Keratinocyte (primary cell): ENCODE data around the gene INTS3. TPM values are rescaled to one million over a fixed set of nuclear protein-coding genes. Genes with fewer than 3 reads are reported as not detected.

Experiments used
- DNase-seq: peaks from one replicate; pipeline ENCODE4 v3.0.0-alpha.2; 2011; ENCODE audit warnings: low read depth, missing footprints, low spot score
- FAIRE-seq: peaks from 2 replicates; lab custom pipeline; 2011; peaks lifted over from hg19 to GRCh38; lab: Jason Lieb, UNC
- H2AFZ ChIP-seq: 2 replicates; pipeline ENCODE4 v1.6.0; 2012; ENCODE audit warnings: low read length, control low read depth, inconsistent platforms; ENCODE audit not compliant: control insufficient read depth
- H3K27ac ChIP-seq: 2 replicates; pipeline ENCODE4 v1.5.1; 2011; ENCODE audit warnings: low read length; ENCODE audit not compliant: control insufficient read depth, insufficient read depth
- H3K27me3 ChIP-seq: 3 replicates; pipeline ENCODE4 v1.6.0; 2011; ENCODE audit warnings: low read length; ENCODE audit not compliant: control insufficient read depth, insufficient read depth; ENCODE audit errors: extremely low read depth
- H3K36me3 ChIP-seq, 2 experiments: 2 replicates in 1 of 2; 3 replicates in 1 of 2; pipeline ENCODE4 v1.5.1; 2011; ENCODE audit warnings: low read length in 2 of 2, mild to moderate bottlenecking in 1 of 2; ENCODE audit not compliant: control insufficient read depth in 2 of 2, insufficient read depth in 2 of 2; ENCODE audit errors: extremely low read depth in 1 of 2
- H3K4me1 ChIP-seq: 3 replicates; pipeline ENCODE4 v1.5.1; 2011; ENCODE audit warnings: low read length; ENCODE audit not compliant: control insufficient read depth, insufficient read depth; ENCODE audit errors: extremely low read depth
- H3K4me2 ChIP-seq: 3 replicates; pipeline ENCODE4 v1.6.0; 2011; ENCODE audit warnings: low read depth, low read length; ENCODE audit not compliant: control insufficient read depth, insufficient read depth; ENCODE audit errors: extremely low read depth
- H3K4me3 ChIP-seq, 3 experiments: fragments of 200-600 bp in 1 of 3; sonication (generic) in 1 of 3; 2 replicates in 2 of 3; 3 replicates in 1 of 3; pipeline ENCODE4 v1.5.1; 2011 to 2016; ENCODE audit warnings: low read length in 3 of 3, mild to moderate bottlenecking in 3 of 3, control low read depth in 2 of 3, inconsistent platforms in 1 of 3, low read depth in 1 of 3, mixed read lengths in 1 of 3, mixed run types in 1 of 3, moderate library complexity in 1 of 3; ENCODE audit not compliant: control insufficient read depth in 2 of 3, insufficient read depth in 2 of 3; ENCODE audit errors: extremely low read depth in 1 of 3
- H3K79me2 ChIP-seq: 2 replicates; pipeline ENCODE4 v1.6.0; 2012; ENCODE audit warnings: low read length; ENCODE audit not compliant: control insufficient read depth, insufficient read depth
- H3K9ac ChIP-seq: 3 replicates; pipeline ENCODE4 v1.6.0; 2011; ENCODE audit warnings: low read length; ENCODE audit not compliant: control insufficient read depth, insufficient read depth; ENCODE audit errors: extremely low read depth
- H3K9me1 ChIP-seq: 3 replicates; pipeline ENCODE4 v1.6.0; 2011; ENCODE audit warnings: low read length; ENCODE audit not compliant: control insufficient read depth, insufficient read depth; ENCODE audit errors: extremely low read depth
- H3K9me3 ChIP-seq: 2 replicates; pipeline ENCODE4 v1.5.1; 2012; ENCODE audit warnings: low read depth, low read length; ENCODE audit not compliant: control insufficient read depth
- H4K20me1 ChIP-seq: 3 replicates; pipeline ENCODE4 v1.6.0; 2011; ENCODE audit warnings: low read length; ENCODE audit not compliant: control insufficient read depth, insufficient read depth; ENCODE audit errors: extremely low read depth
- EZH2 ChIP-seq: IDR thresholded peaks from one replicate; pipeline ENCODE4 v1.6.1; 2012; ENCODE audit warnings: inconsistent platforms, mild to moderate bottlenecking, low read length, moderate library complexity
- dilution Hi-C: fragments of 300-500 bp; cut with MboI; formaldehyde crosslinking; loops from one replicate; pipeline ENCODE4 v1.7.0; 2020; ENCODE audit warnings: low sequenced_read_pairs; ENCODE audit not compliant: extremely low pct_ligation_motif_present
- polyA plus RNA-seq, 5 experiments: library from polyadenylated mRNA; depleted of rRNA in 3 of 5; stranded (reverse) in 3 of 5; stranded (forward) in 1 of 5; unstranded in 1 of 5; fragments of >200 nt; gene quantifications; 1 replicate in 1 of 5; 2 replicates in 3 of 5; 3 replicates in 1 of 5; pipeline versions ENCODE4 v1.2.1 to v1.2.3, GENCODE V29; 2011 to 2012; ENCODE audit warnings: missing spikeins in 2 of 5, low read depth in 1 of 5, low replicate concordance in 1 of 5
- TF ChIP-seq, protein P1 (sequence below), 3 experiments: IDR thresholded peaks in 1 of 3; conservative IDR thresholded peaks in 1 of 3; optimal IDR thresholded peaks in 1 of 3; 2 replicates in 2 of 3; 3 replicates in 1 of 3; pipeline versions ENCODE3 to v1.5.1; 2011; ENCODE audit warnings: low read length in 3 of 3, mild to moderate bottlenecking in 3 of 3, moderate library complexity in 2 of 3, control low read depth in 1 of 3, inconsistent platforms in 1 of 3; ENCODE audit not compliant: insufficient read depth in 2 of 3; ENCODE audit errors: extremely low read depth in 1 of 3

Gene INTS3
- polyA plus RNA-seq, 1 donor (not counting 4 experiments of a cell fraction or from before 2014, with no cell fraction given): 24.6 TPM

- Histone ChIP-seq H3K9me1 (no peaks in the 10 kb centered on the region), H3K9ac (no peak overlapping the region), H2AFZ (no peak overlapping the region), H3K4me3 (no peak overlapping the region), H3K36me3 (no peaks in the 10 kb centered on the region), H3K27me3 (peaks cover 53% of the 10 kb centered on the region), H3K4me1 (peaks cover 11% of the 10 kb centered on the region), H3K27ac (no peak overlapping the region), H4K20me1 (no peaks in the 10 kb centered on the region), H3K4me2 (no peak overlapping the region), H3K79me2 (no peaks in the 10 kb centered on the region), H3K9me3 (no peaks in the 10 kb centered on the region)
- FAIRE-seq (no peak), DNase-seq (no peak)
- no peak for TF ChIP-seq EZH2
- TF ChIP-seq, protein P1, sequence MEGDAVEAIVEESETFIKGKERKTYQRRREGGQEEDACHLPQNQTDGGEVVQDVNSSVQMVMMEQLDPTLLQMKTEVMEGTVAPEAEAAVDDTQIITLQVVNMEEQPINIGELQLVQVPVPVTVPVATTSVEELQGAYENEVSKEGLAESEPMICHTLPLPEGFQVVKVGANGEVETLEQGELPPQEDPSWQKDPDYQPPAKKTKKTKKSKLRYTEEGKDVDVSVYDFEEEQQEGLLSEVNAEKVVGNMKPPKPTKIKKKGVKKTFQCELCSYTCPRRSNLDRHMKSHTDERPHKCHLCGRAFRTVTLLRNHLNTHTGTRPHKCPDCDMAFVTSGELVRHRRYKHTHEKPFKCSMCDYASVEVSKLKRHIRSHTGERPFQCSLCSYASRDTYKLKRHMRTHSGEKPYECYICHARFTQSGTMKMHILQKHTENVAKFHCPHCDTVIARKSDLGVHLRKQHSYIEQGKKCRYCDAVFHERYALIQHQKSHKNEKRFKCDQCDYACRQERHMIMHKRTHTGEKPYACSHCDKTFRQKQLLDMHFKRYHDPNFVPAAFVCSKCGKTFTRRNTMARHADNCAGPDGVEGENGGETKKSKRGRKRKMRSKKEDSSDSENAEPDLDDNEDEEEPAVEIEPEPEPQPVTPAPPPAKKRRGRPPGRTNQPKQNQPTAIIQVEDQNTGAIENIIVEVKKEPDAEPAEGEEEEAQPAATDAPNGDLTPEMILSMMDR (optimal IDR thresholded peaks at IDR 0.05 in 1 of 3, IDR thresholded peaks at IDR 0.05 in 1 of 3, conservative IDR thresholded peaks at IDR 0.05 in 1 of 3; ENCODE audit: extremely low read depth in 1 of 3, insufficient read depth in 2 of 3, low read length in 3 of 3): no peak
- dilution Hi-C loops: loop anchor here (10.0 kb wide), 1 partner anchor 62 kb away; no protein-coding TSS in a partner anchor
Observed at GRCh38 chr1:153682730-153683129, 45.1 kb upstream of the INTS3 start.

DNA sequence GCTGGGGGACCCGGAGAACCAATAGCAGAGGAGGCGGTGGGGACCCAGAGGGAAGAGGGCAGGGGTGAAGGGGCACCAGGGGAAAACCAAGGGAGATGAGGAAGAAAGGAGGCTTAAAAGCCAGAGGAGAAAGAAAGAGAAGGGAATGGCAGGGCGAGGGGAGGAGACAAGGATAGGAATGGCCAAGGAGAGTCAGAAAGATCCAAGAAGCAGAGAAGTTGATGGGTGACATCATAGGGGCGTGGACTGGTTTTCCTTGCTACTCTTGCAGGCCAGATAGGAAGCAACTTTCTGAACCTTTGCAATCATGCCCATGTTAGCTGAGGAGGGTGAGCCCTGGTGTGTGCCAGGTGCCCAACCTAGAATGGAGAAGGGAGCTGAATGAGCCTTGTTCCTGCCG, 44.0 kb upstream of the INTS3 start:
- Histone ChIP-seq H3K36me3 (no peaks in the 10 kb centered on the region), H3K79me2 (no peaks in the 10 kb centered on the region), H3K4me2 (no peak overlapping the region), H3K4me1 (peaks cover 8% of the 10 kb centered on the region), H3K9me3 (no peaks in the 10 kb centered on the region), H4K20me1 (no peaks in the 10 kb centered on the region), H3K9me1 (no peaks in the 10 kb centered on the region), H3K27me3 (peaks cover 42% of the 10 kb centered on the region), H3K27ac (no peak overlapping the region), H3K9ac (no peak overlapping the region), H3K4me3 (no peak overlapping the region), H2AFZ (peak overlapping the region; percentile 22)
- TF ChIP-seq, protein P1 (optimal IDR thresholded peaks at IDR 0.05 in 1 of 3, IDR thresholded peaks at IDR 0.05 in 1 of 3, conservative IDR thresholded peaks at IDR 0.05 in 1 of 3; ENCODE audit: extremely low read depth in 1 of 3, insufficient read depth in 2 of 3, low read length in 3 of 3): no peak
- TF ChIP-seq EZH2: no peak
- peak; percentile 13 for FAIRE-seq
- dilution Hi-C loops: loop anchor here (10.0 kb wide), 1 partner anchor 61 kb away; no protein-coding TSS in a partner anchor
- DNase-seq: no peak
